A549 (cell line): ENCODE data around the gene ACER3. TPM values are rescaled to one million over a fixed set of nuclear protein-coding genes. Genes with fewer than 3 reads are reported as not detected.

ENCODE experiments used
- ATAC-seq, 2 experiments: fragments of 200-7000 bp in 1 of 2; fragments of >200 bp in 1 of 2; cut with Nextera tagmentation in 1 of 2; cut with Tn5 transposase in 1 of 2; 3 replicates each; pipeline versions ENCODE4 v1.8.0 to v1.9.1; 2018 to 2020; ENCODE audit warnings: mild to moderate bottlenecking in 1 of 2, moderate library complexity in 1 of 2
- CTCF ChIA-PET: fragments of 300-600 bp; sonication (Branson Sonifier 250); formaldehyde crosslinking; extraction: SDS; loops from one replicate; lab custom pipeline; 2021; ENCODE audit warnings: antibody characterized with exemption, inconsistent platforms; lab: Yijun Ruan, JAX
- POLR2A ChIA-PET: fragments of 350-600 bp; formaldehyde crosslinking; extraction: SDS; loops from one replicate; lab custom pipeline; 2021; ENCODE audit warnings: antibody characterized with exemption, inconsistent platforms; lab: Yijun Ruan, JAX
- DNase-seq, 2 experiments: peaks; one replicate each; pipeline versions ENCODE4 v3.0.0 to v3.0.0-alpha.2; 2011 to 2016; ENCODE audit warnings: low read depth in 1 of 2, low spot score in 1 of 2
- FAIRE-seq: peaks from 2 replicates; lab custom pipeline; 2011; peaks lifted over from hg19 to GRCh38; lab: Jason Lieb, UNC
- H3K27ac ChIP-seq, 2 experiments: fragments of >200 bp; sonication (Bioruptor Twin); formaldehyde crosslinking; 3 replicates each; pipeline ENCODE4 v1.5.1; 2016 to 2017
- H3K4me1 ChIP-seq: fragments of >200 bp; sonication (Bioruptor Twin); formaldehyde crosslinking; 3 replicates; pipeline ENCODE4 v1.6.1; 2016
- H3K4me2 ChIP-seq: fragments of >200 bp; sonication (Bioruptor Twin); formaldehyde crosslinking; 3 replicates; pipeline ENCODE4 v1.6.1; 2016
- H3K4me3 ChIP-seq: fragments of >200 bp; sonication (Bioruptor Twin); formaldehyde crosslinking; 3 replicates; pipeline ENCODE4 v1.5.1; 2016
- H3K9me3 ChIP-seq: fragments of >200 bp; sonication (Bioruptor Twin); formaldehyde crosslinking; 3 replicates; pipeline ENCODE4 v1.6.1; 2016
- BHLHE40 ChIP-seq: IDR thresholded peaks from 2 replicates; pipeline ENCODE4 v1.6.1; 2012; ENCODE audit warnings: low read depth, low read length, inconsistent platforms
- CBX8 ChIP-seq: fragments of 200-600 bp; sonication (generic); IDR thresholded peaks from 2 replicates; pipeline ENCODE4 v1.6.1; 2016
- CEBPB ChIP-seq, 2 experiments: fragments of >200 bp in 1 of 2; sonication (Bioruptor Twin) in 1 of 2; formaldehyde crosslinking in 1 of 2; IDR thresholded peaks; 2 replicates each; pipeline ENCODE4 v1.6.1; 2012 to 2016
- CHD2 ChIP-seq: fragments of 150-350 bp; IDR thresholded peaks from 2 replicates; pipeline ENCODE4 v1.6.1; 2014; ENCODE audit warnings: low read length; ENCODE audit not compliant: partially characterized antibody
- CHD4 ChIP-seq: fragments of 200-600 bp; sonication (generic); IDR thresholded peaks from 2 replicates; pipeline ENCODE4 v1.6.1; 2016; ENCODE audit warnings: antibody characterized with exemption, mild to moderate bottlenecking, borderline replicate concordance
- EHMT2 ChIP-seq: fragments of 200-600 bp; sonication (generic); IDR thresholded peaks from 2 replicates; pipeline ENCODE4 v1.6.1; 2016; ENCODE audit warnings: antibody characterized with exemption, low read depth, mild to moderate bottlenecking, moderate library complexity
- ESRRA ChIP-seq: fragments of 150-350 bp; IDR thresholded peaks from 2 replicates; pipeline ENCODE4 v1.6.1; 2014; ENCODE audit warnings: mild to moderate bottlenecking, low read length, borderline replicate concordance
- FOXS1 ChIP-seq: fragments of 250-450 bp; sonication (Bioruptor Pico); IDR thresholded peaks from 2 replicates; pipeline ENCODE4 v1.5.0; 2020; ENCODE audit warnings: mild to moderate bottlenecking, moderate library complexity
- HEYL ChIP-seq: fragments of 250-450 bp; sonication (Bioruptor Pico); IDR thresholded peaks from 2 replicates; pipeline ENCODE4 v1.8.0; 2021; ENCODE audit warnings: mild to moderate bottlenecking, moderate library complexity
- HOXA7 ChIP-seq: fragments of 250-450 bp; sonication (Bioruptor Pico); IDR thresholded peaks from 2 replicates; pipeline ENCODE4 v1.5.0; 2020; ENCODE audit warnings: mild to moderate bottlenecking, moderate library complexity
- HOXB13 ChIP-seq: fragments of 250-450 bp; sonication (Bioruptor Pico); IDR thresholded peaks from 2 replicates; pipeline ENCODE4 v1.5.0; 2020; ENCODE audit warnings: low read depth, mild to moderate bottlenecking, moderate library complexity
- HOXB5 ChIP-seq: fragments of 250-450 bp; sonication (Bioruptor Pico); IDR thresholded peaks from 2 replicates; pipeline ENCODE4 v1.5.0; 2020; ENCODE audit warnings: mild to moderate bottlenecking, moderate library complexity
- MAZ ChIP-seq: fragments of 150-350 bp; IDR thresholded peaks from 2 replicates; pipeline ENCODE4 v1.6.1; 2014; ENCODE audit warnings: antibody characterized with exemption, low read depth, low read length, borderline replicate concordance
- NFE2L2 ChIP-seq: fragments of 150-350 bp; conservative IDR thresholded peaks from 2 replicates; pipeline ENCODE4 v1.6.1; 2014; ENCODE audit warnings: low read length
- NPAS2 ChIP-seq: fragments of 250-450 bp; sonication (Bioruptor Pico); IDR thresholded peaks from 2 replicates; pipeline ENCODE4 v1.8.0; 2022; ENCODE audit warnings: mild to moderate bottlenecking, moderate library complexity, borderline replicate concordance
- RCOR1 ChIP-seq: fragments of 150-350 bp; IDR thresholded peaks from 2 replicates; pipeline ENCODE4 v1.6.1; 2014; ENCODE audit warnings: antibody characterized with exemption, low read length, low read depth
- SMC3 ChIP-seq: fragments of >200 bp; sonication (Bioruptor Twin); formaldehyde crosslinking; IDR thresholded peaks from 3 replicates; pipeline ENCODE4 v1.6.1; 2018; ENCODE audit warnings: inconsistent platforms
- SREBF2 ChIP-seq: fragments of 450-650 bp; IDR thresholded peaks from 2 replicates; pipeline ENCODE4 v1.6.1; 2014; ENCODE audit warnings: mild to moderate bottlenecking, moderate library complexity
- TP53 ChIP-seq: fragments of 250-450 bp; sonication (Bioruptor Pico); IDR thresholded peaks from 2 replicates; pipeline ENCODE4 v1.5.0; 2021; ENCODE audit warnings: mild to moderate bottlenecking, moderate library complexity
- WGBS: methylation state at CpG from one replicate; pipeline ENCODE4 v1.1.6; 2017; ENCODE audit errors: missing lambda C conversion rate; 5-methylcytosine and 5-hydroxymethylcytosine counted together
- polyA plus RNA-seq, 4 experiments: library from polyadenylated mRNA; depleted of rRNA in 3 of 4; stranded (reverse); fragments of >200 nt; fragmentation: RNase III in 1 of 4; extraction: RNeasy Plus Mini Kit Qiagen cat#74134 plus additional on column Dnase treatment in 1 of 4; gene quantifications; 2 replicates in 3 of 4; 3 replicates in 1 of 4; pipeline ENCODE4 v1.2.3, GENCODE V29; 2011 to 2017
- TF ChIP-seq, protein P1 (sequence below): fragments of 250-450 bp; sonication (Bioruptor Pico); IDR thresholded peaks from 2 replicates; pipeline ENCODE4 v1.5.0; 2020; ENCODE audit warnings: low read depth, mild to moderate bottlenecking, moderate library complexity
- TF ChIP-seq, protein P2 (sequence below): fragments of >200 bp; sonication (Bioruptor Twin); formaldehyde crosslinking; IDR thresholded peaks from 2 replicates; pipeline ENCODE4 v1.6.1; 2016
- TF ChIP-seq, protein P3 (sequence below): IDR thresholded peaks from 2 replicates; pipeline ENCODE4 v1.6.1; 2012; ENCODE audit warnings: low read depth, borderline replicate concordance

ACER3 gene
- polyA plus RNA-seq, 2 of the 4 experiments (the other 2 are of a cell fraction), result 16.0 to 46.6 TPM

DNA sequence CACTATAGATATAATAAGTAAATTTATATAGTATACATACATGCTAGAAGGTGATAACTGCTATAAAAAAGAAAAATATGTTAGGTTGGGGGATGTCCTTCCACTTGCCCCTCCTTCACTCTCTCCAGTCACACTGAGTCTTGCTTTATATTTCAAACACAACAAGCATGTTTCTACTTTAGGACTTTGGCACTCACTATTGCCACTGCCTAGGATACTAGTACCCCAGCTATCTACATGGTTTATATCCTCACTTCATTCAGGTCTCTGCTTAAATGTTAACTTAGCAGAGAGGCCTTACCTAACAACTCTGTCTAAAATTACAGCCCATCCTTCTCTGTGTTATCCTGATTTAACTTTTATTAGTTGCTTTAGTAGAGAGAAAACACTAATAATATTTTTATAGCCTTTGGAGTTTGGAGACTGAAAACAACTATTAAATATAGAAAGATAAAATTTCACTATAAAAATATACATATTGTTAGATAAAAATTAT lies 134.4 kb downstream of the ACER3 start:
- H3K9me3 ChIP-seq, result no peaks in the 10 kb centered on the region
- FAIRE-seq (no peak), ATAC-seq (no peak), DNase-seq (no peak)
- H3K4me1 ChIP-seq, result no peaks in the 10 kb centered on the region
- no peak overlapping the region for H3K4me3 ChIP-seq
- H3K27ac ChIP-seq, result no peak overlapping the region
- ChIA-PET CTCF (interaction anchor here (1.4 kb wide), 1 partner anchor 72 kb away, joined by 4 read pairs; no protein-coding TSS in a partner anchor), POLR2A (no interaction called here)
- TF ChIP-seq HOXB13 (CRISPR knock-in tag) (no peak), CBX8 (no peak), FOXS1 (CRISPR knock-in tag) (no peak), HOXB5 (no peak), ESRRA (no peak), HEYL (CRISPR knock-in tag) (no peak), CHD2 (no peak)
- TF ChIP-seq, protein P1, sequence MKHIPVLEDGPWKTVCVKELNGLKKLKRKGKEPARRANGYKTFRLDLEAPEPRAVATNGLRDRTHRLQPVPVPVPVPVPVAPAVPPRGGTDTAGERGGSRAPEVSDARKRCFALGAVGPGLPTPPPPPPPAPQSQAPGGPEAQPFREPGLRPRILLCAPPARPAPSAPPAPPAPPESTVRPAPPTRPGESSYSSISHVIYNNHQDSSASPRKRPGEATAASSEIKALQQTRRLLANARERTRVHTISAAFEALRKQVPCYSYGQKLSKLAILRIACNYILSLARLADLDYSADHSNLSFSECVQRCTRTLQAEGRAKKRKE, result no peak
- no peak overlapping the region for H3K4me2 ChIP-seq

DNA sequence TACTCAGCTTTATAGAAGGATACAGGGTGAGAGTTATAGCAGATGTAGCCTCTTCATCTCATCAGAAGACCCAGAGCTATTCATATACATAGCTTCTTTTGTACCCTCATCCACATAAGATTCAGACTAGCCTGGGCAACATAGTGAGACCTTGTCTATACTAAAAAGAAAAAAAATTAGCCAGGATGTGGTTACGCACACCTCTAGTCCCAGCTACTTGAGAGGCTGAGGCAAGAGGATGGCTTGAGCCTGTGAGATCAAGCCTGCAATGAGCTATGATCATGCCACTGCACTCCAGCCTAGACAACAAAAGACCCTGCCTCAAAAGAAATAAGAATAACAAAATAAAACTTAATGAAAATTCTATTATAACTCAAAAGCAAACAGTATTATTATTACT lies 136.8 kb downstream of the ACER3 start:
- WGBS, result 96% methylated on average over 1 of the region's 1 CpG
- H3K4me1 ChIP-seq, result no peaks in the 10 kb centered on the region
- FAIRE-seq, result no peak
- no peak overlapping the region for H3K4me3 ChIP-seq
- no peak overlapping the region for H3K4me2 ChIP-seq
- POLR2A ChIA-PET, result no interaction called here
- H3K27ac ChIP-seq, result no peak overlapping the region
- no peaks in the 10 kb centered on the region for H3K9me3 ChIP-seq
- TF ChIP-seq, protein P2, sequence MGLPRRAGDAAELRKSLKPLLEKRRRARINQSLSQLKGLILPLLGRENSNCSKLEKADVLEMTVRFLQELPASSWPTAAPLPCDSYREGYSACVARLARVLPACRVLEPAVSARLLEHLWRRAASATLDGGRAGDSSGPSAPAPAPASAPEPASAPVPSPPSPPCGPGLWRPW, result no peak
- no peak for ATAC-seq
- CTCF ChIA-PET, result interaction anchor here (1.2 to 1.7 kb wide), 3 partner anchors 10 to 39 kb away, joined by 3 read pairs; no protein-coding TSS in a partner anchor
- DNase-seq, result no peak

DNA sequence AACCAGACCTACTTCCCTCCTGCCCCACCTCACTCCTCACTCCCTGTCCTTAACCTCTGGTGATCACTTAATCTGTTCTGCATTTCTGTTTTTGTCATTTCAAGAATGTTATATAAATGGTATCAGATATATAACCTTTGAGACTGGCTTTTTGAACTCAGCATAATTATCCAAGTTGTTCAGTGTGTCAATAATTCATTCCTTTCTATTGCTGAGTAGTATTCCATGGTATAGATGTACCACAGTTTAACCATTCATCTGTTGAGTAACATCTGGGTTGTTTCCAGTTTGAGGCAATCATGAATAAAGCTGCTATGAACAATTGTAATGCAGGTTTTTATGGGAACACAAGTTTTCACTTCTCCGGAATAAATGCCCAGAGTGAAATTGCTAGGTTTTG lies 138.9 kb downstream of the ACER3 start:
- Histone ChIP-seq H3K4me2 (no peak overlapping the region), H3K9me3 (no peaks in the 10 kb centered on the region), H3K4me1 (no peaks in the 10 kb centered on the region), H3K27ac (no peak overlapping the region), H3K4me3 (no peak overlapping the region)
- POLR2A ChIA-PET, result no interaction called here
- no peak for ATAC-seq
- WGBS, result 96% methylated on average over 1 of the region's 1 CpG
- TF ChIP-seq EHMT2 (no peak), RCOR1 (no peak), CHD4 (no peak), SMC3 (no peak), NPAS2 (CRISPR knock-in tag) (no peak), SREBF2 (no peak), MAZ (no peak), BHLHE40 (no peak), TP53 (CRISPR knock-in tag) (no peak), HOXB13 (CRISPR knock-in tag) (no peak), CEBPB (IDR thresholded peaks at IDR 0.05) (no peak), HOXA7 (CRISPR knock-in tag) (no peak), NFE2L2 (no peak)
- TF ChIP-seq, protein P3, sequence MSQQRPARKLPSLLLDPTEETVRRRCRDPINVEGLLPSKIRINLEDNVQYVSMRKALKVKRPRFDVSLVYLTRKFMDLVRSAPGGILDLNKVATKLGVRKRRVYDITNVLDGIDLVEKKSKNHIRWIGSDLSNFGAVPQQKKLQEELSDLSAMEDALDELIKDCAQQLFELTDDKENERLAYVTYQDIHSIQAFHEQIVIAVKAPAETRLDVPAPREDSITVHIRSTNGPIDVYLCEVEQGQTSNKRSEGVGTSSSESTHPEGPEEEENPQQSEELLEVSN, result no peak
- no peak for DNase-seq
- CTCF ChIA-PET, result interaction anchor here (0.6 kb wide), 1 partner anchor 257 kb away, joined by 4 read pairs; no protein-coding TSS in a partner anchor
- FAIRE-seq, result no peak
